ENCODE results near the gene DMRTC2. TPM values are rescaled to one million over a fixed set of nuclear protein-coding genes. Genes with fewer than 3 reads are reported as not detected.

DMRTC2 gene
- total RNA-seq, 2 donors from 2014 or later: not detected

GRCh38 chr19:41896581-41896942 is 51.7 kb downstream of the DMRTC2 start:
- no peak for TF ChIP-seq CTCF (IDR thresholded peaks at IDR 0.05)
- no peak for DNase-seq (ENCODE audit: low spot score)
- Histone ChIP-seq H3K27ac (no peak overlapping the region), H3K4me3 (no peak overlapping the region), H3K36me3 (peaks cover 73% of the 10 kb centered on the region), H3K27me3 (no peaks in the 10 kb centered on the region), H3K4me1 (no peaks in the 10 kb centered on the region), H3K9me3 (no peaks in the 10 kb centered on the region)

- no peak for DNase-seq (ENCODE audit: low spot score)
- no peak overlapping the region for H3K4me3 ChIP-seq
- TF ChIP-seq CTCF (IDR thresholded peaks at IDR 0.05): no peak
- no peak overlapping the region for H3K27ac ChIP-seq
- no peaks in the 10 kb centered on the region for H3K4me1 ChIP-seq
- H3K9me3 ChIP-seq: no peaks in the 10 kb centered on the region
- H3K27me3 ChIP-seq: no peaks in the 10 kb centered on the region
- peaks cover 75% of the 10 kb centered on the region for H3K36me3 ChIP-seq
Measured at GRCh38 chr19:41897181-41897580, 52.3 kb downstream of the DMRTC2 start.

GRCh38 chr19:41897820-41898219 is 53.0 kb downstream of the DMRTC2 start:
- no peak for DNase-seq (ENCODE audit: low spot score)
- no peaks in the 10 kb centered on the region for H3K9me3 ChIP-seq
- TF ChIP-seq CTCF (IDR thresholded peaks at IDR 0.05): no peak
- H3K27ac ChIP-seq: no peak overlapping the region
- H3K4me3 ChIP-seq: no peak overlapping the region
- no peaks in the 10 kb centered on the region for H3K4me1 ChIP-seq
- H3K36me3 ChIP-seq: peaks cover 75% of the 10 kb centered on the region
- H3K27me3 ChIP-seq: no peaks in the 10 kb centered on the region

- DNase-seq (ENCODE audit: low spot score): no peak
- H3K4me3 ChIP-seq: no peak overlapping the region
- TF ChIP-seq CTCF (IDR thresholded peaks at IDR 0.05): no peak
- H3K27me3 ChIP-seq: no peaks in the 10 kb centered on the region
- no peak overlapping the region for H3K27ac ChIP-seq
- no peaks in the 10 kb centered on the region for H3K9me3 ChIP-seq
- H3K4me1 ChIP-seq: no peaks in the 10 kb centered on the region
- H3K36me3 ChIP-seq: peaks cover 77% of the 10 kb centered on the region
Measured at GRCh38 chr19:41898235-41898634, 53.4 kb downstream of the DMRTC2 start.

Small RNAs within 50 kb of the gene (microRNA-seq; reads per million reads assigned to microRNA genes)
- 0 to 0.71 reads per million in 2 donors for gene MIR6797 (ENCODE audit: borderline number of aligned reads in 2 of 2, borderline replicate concordance in 1 of 2)

Other genes with a start within 250 kb of the DMRTC2 start
- under 1 TPM in 1 of 2 donors, not detected in 1; 0.67 TPM for gene CEACAM4, start 218.0 kb upstream of the DMRTC2 start, total RNA-seq
- not detected for gene CEACAM7, start 156.8 kb upstream of the DMRTC2 start, total RNA-seq
- gene CEACAM5, start 136.4 kb upstream of the DMRTC2 start, total RNA-seq: not detected
- not detected for gene CEACAM6, start 89.5 kb upstream of the DMRTC2 start, total RNA-seq
- gene CEACAM3, start 48.5 kb upstream of the DMRTC2 start, total RNA-seq: not detected
- not detected for gene LYPD4, start 359 bp upstream of the DMRTC2 start, total RNA-seq
- 100 to 1,000 TPM; 108 to 415 TPM for gene RPS19, start 15.2 kb downstream of the DMRTC2 start, total RNA-seq
- 1 to 10 TPM in 1 of 2 donors, not detected in 1; 1.1 TPM for gene CD79A, start 32.2 kb downstream of the DMRTC2 start, total RNA-seq
- gene ARHGEF1, start 38.1 kb downstream of the DMRTC2 start, total RNA-seq: 10 to 100 TPM; 27.3 to 45.8 TPM
- gene ERFL, start 83.4 kb downstream of the DMRTC2 start, total RNA-seq: not detected
- 100 to 1,000 TPM; 123 to 167 TPM for gene RABAC1, start 114.3 kb downstream of the DMRTC2 start, total RNA-seq
- 100 to 1,000 TPM in 1 of 2 donors, 10 to 100 TPM in 1; 81.4 to 223 TPM for gene ATP1A3, start 149.2 kb downstream of the DMRTC2 start, total RNA-seq
- gene GRIK5, start 225.2 kb downstream of the DMRTC2 start, total RNA-seq: 10 to 100 TPM in 1 of 2 donors, 1 to 10 TPM in 1; 8.1 to 17.1 TPM
- 10 to 100 TPM in 1 of 2 donors, 1 to 10 TPM in 1; 8.1 to 13.6 TPM for gene ZNF574, start 231.1 kb downstream of the DMRTC2 start, total RNA-seq

Data from right atrium auricular region (tissue), 2 donors.